Measurements from ENCODE around the gene ADARB1.

DNA sequence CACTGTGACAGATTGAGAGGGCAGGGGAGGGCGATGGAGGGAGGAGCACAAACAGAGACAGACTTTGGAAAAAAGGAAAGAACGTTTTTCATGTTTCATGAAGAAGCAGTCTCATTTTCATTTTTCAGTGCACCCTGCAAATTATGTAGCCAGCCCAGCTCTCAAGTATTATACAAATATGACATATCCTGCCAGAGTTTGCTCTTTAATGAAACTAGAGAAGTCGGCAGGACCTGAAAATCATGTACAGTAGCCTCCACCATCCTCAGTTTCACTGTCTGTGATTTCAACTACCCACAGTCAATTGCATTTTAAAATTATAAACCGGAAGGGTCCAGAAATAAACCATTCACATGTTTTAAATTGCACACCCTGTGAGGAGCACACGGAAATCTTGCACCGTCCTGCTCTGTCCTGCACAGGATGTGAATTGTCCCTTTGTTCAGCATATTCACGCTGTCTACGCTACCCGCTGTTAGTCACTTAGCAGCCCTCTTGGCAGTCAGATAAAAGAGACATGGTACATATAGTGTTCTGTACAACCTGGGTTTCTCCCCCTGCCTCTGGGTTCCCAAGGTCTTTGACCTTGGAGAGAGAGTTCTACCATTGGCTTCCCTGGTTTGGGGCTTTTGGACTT lies 13.6 kb upstream of the ADARB1 start:
- TF ChIP-seq, protein P1, sequence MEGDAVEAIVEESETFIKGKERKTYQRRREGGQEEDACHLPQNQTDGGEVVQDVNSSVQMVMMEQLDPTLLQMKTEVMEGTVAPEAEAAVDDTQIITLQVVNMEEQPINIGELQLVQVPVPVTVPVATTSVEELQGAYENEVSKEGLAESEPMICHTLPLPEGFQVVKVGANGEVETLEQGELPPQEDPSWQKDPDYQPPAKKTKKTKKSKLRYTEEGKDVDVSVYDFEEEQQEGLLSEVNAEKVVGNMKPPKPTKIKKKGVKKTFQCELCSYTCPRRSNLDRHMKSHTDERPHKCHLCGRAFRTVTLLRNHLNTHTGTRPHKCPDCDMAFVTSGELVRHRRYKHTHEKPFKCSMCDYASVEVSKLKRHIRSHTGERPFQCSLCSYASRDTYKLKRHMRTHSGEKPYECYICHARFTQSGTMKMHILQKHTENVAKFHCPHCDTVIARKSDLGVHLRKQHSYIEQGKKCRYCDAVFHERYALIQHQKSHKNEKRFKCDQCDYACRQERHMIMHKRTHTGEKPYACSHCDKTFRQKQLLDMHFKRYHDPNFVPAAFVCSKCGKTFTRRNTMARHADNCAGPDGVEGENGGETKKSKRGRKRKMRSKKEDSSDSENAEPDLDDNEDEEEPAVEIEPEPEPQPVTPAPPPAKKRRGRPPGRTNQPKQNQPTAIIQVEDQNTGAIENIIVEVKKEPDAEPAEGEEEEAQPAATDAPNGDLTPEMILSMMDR (IDR thresholded peaks at IDR 0.05) = no peak
- TF ChIP-seq POLR2A (IDR thresholded peaks at IDR 0.05) = no peak
